ENCODE data around the gene METTL25.
A peak's percentile ranks its signal among the peaks of the same experiment; 100 is the strongest.

METTL25 gene

GRCh38 chr12:82473111-82473754, 114.9 kb downstream of the METTL25 start:
- no peak for DNase-seq (ENCODE audit: low spot score)

- no peak for DNase-seq (ENCODE audit: low spot score)
These were observed 116.0 kb downstream of the METTL25 start for GRCh38 chr12:82474181-82474797.

- no peak for DNase-seq (ENCODE audit: low spot score)
These were observed 116.5 kb downstream of the METTL25 start for GRCh38 chr12:82474798-82475184.

GRCh38 chr12:82475211-82475610, 116.9 kb downstream of the METTL25 start:
- DNase-seq (ENCODE audit: low spot score), result no peak

GRCh38 chr12:82476511-82476910, 118.2 kb downstream of the METTL25 start:
- no peak for DNase-seq (ENCODE audit: low spot score)

- DNase-seq (ENCODE audit: low spot score), result no peak
These were observed 121.2 kb downstream of the METTL25 start for GRCh38 chr12:82479511-82479910.

GRCh38 chr12:82480606-82481005, 122.3 kb downstream of the METTL25 start:
- DNase-seq (ENCODE audit: low spot score), result no peak

- peak; percentile 1 for DNase-seq (ENCODE audit: low spot score)
These were observed 123.6 kb downstream of the METTL25 start for GRCh38 chr12:82481954-82482353.

- DNase-seq (ENCODE audit: low spot score), result no peak
These were observed 128.4 kb downstream of the METTL25 start for GRCh38 chr12:82486524-82487235.

GRCh38 chr12:82504409-82504808, 146.1 kb downstream of the METTL25 start:
- no peak for DNase-seq (ENCODE audit: low spot score)

- no peak for DNase-seq (ENCODE audit: low spot score)
These were observed 146.8 kb downstream of the METTL25 start for GRCh38 chr12:82505150-82505549.

GRCh38 chr12:82507686-82508085, 149.4 kb downstream of the METTL25 start:
- no peak for DNase-seq (ENCODE audit: low spot score)

- DNase-seq (ENCODE audit: low spot score), result no peak
These were observed 152.1 kb downstream of the METTL25 start for GRCh38 chr12:82510386-82510785.

GRCh38 chr12:82514880-82515279, 156.6 kb downstream of the METTL25 start:
- DNase-seq (ENCODE audit: low spot score), result no peak

GRCh38 chr12:82515652-82516051, 157.3 kb downstream of the METTL25 start:
- no peak for DNase-seq (ENCODE audit: low spot score)

GRCh38 chr12:82517027-82517426, 158.7 kb downstream of the METTL25 start:
- peak; percentile 14 for DNase-seq (ENCODE audit: low spot score)

GRCh38 chr12:82517808-82518207, 159.5 kb downstream of the METTL25 start:
- no peak for DNase-seq (ENCODE audit: low spot score)

- DNase-seq (ENCODE audit: low spot score), result no peak
These were observed 161.2 kb downstream of the METTL25 start for GRCh38 chr12:82519510-82519909.

GRCh38 chr12:82522285-82522684, 164.0 kb downstream of the METTL25 start:
- no peak for DNase-seq (ENCODE audit: low spot score)

- no peak for DNase-seq (ENCODE audit: low spot score)
These were observed 164.4 kb downstream of the METTL25 start for GRCh38 chr12:82522762-82523161.

- DNase-seq (ENCODE audit: low spot score), result no peak
These were observed 165.7 kb downstream of the METTL25 start for GRCh38 chr12:82523996-82524395.

- no peak for DNase-seq (ENCODE audit: low spot score)
These were observed 166.3 kb downstream of the METTL25 start for GRCh38 chr12:82524641-82525040.

GRCh38 chr12:82525616-82526015, 167.3 kb downstream of the METTL25 start:
- DNase-seq (ENCODE audit: low spot score), result no peak

Data from activated CD4-positive, alpha-beta T cell treated with anti-CD3 and anti-CD28 coated beads, Interleukin-2, Interleukin-4, amounts not matched to agents 100 ng/mL and 50 ng/mL, durations not matched to agents 16 hours and 8 hours (primary cell).